GM12891 (cell line): ENCODE data around the gene CCNL1.
A peak's percentile ranks its signal among the peaks of the same experiment; 100 is the strongest.

Experiments used
- DNase-seq: peaks from one replicate; pipeline ENCODE4 v3.0.0; 2011; ENCODE audit warnings: low spot score; ENCODE audit not compliant: insufficient read length
- FAIRE-seq: peaks from 2 replicates; lab custom pipeline; 2011; peaks lifted over from hg19 to GRCh38; lab: Jason Lieb, UNC
- PAX5 ChIP-seq: IDR thresholded peaks from 2 replicates; pipeline ENCODE4 v1.6.1; 2011; ENCODE audit warnings: low read length, moderate library complexity, mild to moderate bottlenecking; ENCODE audit not compliant: insufficient read depth, severe bottlenecking
- POLR2A ChIP-seq: IDR thresholded peaks from 2 replicates; pipeline ENCODE4 v1.6.1; 2011; ENCODE audit warnings: low read depth, low read length, control low read depth
- POLR2AphosphoS5 ChIP-seq: IDR thresholded peaks from 2 replicates; pipeline ENCODE4 v1.6.1; 2011; ENCODE audit warnings: low read depth, low read length, control low read depth
- POU2F2 ChIP-seq: IDR thresholded peaks from 2 replicates; pipeline ENCODE4 v1.6.1; 2011; ENCODE audit warnings: low read depth, mild to moderate bottlenecking, control low read depth, low read length, moderate library complexity
- SPI1 ChIP-seq: IDR thresholded peaks from 2 replicates; pipeline ENCODE4 v1.6.1; 2011; ENCODE audit warnings: low read depth, low read length, control low read depth
- TAF1 ChIP-seq: IDR thresholded peaks from 2 replicates; pipeline ENCODE4 v1.6.1; 2011; ENCODE audit warnings: low read depth, low read length, control low read depth

Gene CCNL1

GRCh38 chr3:157119369-157119951 is 40.5 kb downstream of the CCNL1 start:
- DNase-seq, result no peak
- no peak for FAIRE-seq
- TF ChIP-seq TAF1, result no peak
- TF ChIP-seq POLR2A, result no peak
- no peak for TF ChIP-seq POU2F2
- no peak for TF ChIP-seq SPI1
- no peak for TF ChIP-seq PAX5
- no peak for TF ChIP-seq POLR2AphosphoS5

DNA sequence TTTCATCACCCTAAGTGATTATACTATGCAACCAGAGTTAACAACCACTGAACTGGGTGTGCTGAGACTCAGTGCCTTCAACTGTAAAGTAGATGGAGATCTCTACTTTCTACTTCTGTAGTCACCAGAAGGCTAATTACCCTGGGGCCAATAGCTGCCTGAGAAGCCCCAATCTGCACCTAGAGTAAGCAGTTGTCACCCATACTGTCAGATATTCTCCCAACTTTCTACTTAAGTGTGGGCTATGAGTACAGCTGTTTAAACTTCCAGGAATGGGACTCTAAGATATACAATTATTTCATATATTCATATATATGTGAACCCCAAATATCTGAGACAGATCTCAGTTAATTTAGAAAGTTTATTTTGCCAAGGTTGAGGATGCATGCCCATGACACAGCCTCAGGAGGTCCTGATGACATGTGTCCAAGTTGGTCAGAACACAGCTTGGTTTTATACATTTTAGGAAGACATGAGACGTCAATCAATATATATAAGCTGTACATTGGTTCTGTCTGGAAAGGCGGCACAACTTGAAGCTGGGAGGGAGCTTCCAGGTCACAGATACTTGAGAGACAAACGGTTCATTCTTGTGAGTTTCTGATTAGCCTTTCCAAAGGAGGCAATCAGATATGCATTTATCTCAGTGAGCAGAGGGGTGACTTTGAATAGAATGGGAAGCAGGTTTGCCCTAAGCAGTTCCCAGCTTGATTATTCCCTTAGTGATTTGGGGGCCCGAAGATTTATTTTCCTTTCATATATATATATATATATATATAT is 41.9 kb downstream of the CCNL1 start:
- no peak for TF ChIP-seq TAF1
- no peak for TF ChIP-seq POU2F2
- no peak for TF ChIP-seq PAX5
- no peak for TF ChIP-seq POLR2A
- no peak for TF ChIP-seq SPI1
- no peak for TF ChIP-seq POLR2AphosphoS5
- DNase-seq (no peak), FAIRE-seq (no peak)

DNA sequence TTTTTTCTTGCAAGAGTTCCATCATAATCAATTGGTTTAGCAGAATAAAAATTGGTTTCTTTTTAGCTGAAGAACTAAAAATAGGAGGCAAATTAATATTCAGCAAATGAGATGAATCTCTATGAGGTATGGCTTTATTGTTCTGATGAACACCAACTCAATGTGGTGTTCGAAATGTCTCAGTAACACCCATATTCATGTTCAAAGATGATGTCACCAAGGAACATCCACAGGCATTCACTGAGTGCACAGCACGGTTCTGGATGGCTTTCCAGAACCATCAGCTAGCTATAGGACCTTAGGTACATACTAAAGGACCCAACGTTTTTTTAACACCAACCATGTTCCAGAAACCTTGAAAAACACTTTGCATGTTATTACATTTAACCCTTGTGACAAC is 42.7 kb downstream of the CCNL1 start:
- DNase-seq, result no peak
- TF ChIP-seq SPI1 (no peak), POLR2AphosphoS5 (no peak), TAF1 (no peak), PAX5 (no peak), POLR2A (no peak), POU2F2 (no peak)
- no peak for FAIRE-seq

- FAIRE-seq (peak; percentile 50), DNase-seq (no peak)
- no peak for TF ChIP-seq POU2F2
- TF ChIP-seq TAF1, result no peak
- TF ChIP-seq POLR2AphosphoS5, result no peak
- no peak for TF ChIP-seq POLR2A
- no peak for TF ChIP-seq PAX5
- no peak for TF ChIP-seq SPI1
Observed at GRCh38 chr3:157116017-157116416, 43.9 kb downstream of the CCNL1 start.

DNA sequence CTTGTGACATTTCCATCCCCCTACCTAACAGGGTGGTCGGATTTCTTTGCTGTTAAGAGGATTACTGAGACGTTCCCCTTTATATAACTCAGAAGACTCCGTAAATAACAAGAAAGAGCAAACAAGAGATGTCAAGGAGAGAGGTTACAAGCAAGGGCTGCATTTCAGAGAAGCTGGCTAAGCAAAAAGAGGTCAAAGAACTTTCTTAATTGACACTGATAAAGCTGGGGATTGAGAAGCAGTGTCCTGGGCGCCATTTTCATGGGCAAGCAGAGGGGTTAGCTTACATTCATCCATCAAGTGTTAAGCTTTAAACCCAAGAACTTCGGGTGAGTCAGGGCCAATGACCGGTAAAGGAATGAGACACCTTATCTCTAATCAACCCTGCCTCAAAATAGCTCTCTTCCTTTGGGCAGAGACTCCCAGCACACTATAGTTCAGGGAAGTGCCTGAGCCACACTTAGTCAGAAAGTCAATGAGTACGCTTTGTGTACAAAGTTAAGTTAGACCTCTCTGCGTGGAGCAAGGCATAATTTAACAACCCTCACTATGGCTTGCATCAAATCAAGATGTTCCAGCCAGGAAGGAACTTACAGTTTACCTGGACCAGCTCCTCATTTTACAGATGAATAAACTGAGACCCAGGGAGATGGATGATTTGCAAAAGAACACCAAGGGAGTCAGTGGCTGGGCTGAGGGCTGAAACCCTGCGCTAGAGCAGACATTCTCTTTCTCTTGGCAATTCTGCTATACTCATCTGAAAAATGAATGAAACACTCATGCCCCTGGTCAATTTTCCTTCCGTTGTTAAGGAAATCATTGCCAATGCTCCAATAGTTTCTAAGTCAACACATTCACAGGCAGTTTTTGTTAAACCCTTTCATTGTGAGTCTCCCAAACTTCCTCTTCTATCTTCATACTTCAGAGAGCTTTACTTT is 44.6 kb downstream of the CCNL1 start:
- no peak for DNase-seq
- no peak for FAIRE-seq
- no peak for TF ChIP-seq TAF1
- TF ChIP-seq SPI1, result no peak
- TF ChIP-seq PAX5, result no peak
- TF ChIP-seq POU2F2, result no peak
- no peak for TF ChIP-seq POLR2A
- TF ChIP-seq POLR2AphosphoS5, result no peak

- DNase-seq, result no peak
- FAIRE-seq, result no peak
- no peak for TF ChIP-seq POLR2A
- no peak for TF ChIP-seq SPI1
Observed at GRCh38 chr3:157113832-157114505, 46.0 kb downstream of the CCNL1 start.

DNA sequence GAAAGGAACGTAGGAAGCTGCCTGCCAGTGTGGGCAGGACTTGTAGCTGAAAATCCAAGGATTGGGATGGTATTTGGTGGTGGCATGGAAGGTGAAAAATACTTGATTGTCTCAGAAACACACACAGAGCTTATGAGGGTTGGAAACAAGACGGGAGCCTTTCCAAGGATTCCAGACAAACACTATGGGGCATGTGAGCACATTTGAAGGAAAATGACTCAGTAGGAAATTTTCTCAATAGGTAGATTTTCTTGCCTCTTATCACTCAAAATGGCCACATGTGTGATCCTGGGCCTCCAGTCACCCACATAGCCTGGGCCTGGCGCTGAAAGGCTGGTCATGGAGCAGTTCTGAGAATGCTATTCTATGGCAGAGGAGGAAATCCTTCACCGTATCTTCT is 47.4 kb downstream of the CCNL1 start:
- FAIRE-seq, result no peak
- no peak for TF ChIP-seq POLR2A
- TF ChIP-seq TAF1, result no peak
- no peak for TF ChIP-seq SPI1
- TF ChIP-seq PAX5, result no peak
- TF ChIP-seq POU2F2, result no peak
- TF ChIP-seq POLR2AphosphoS5, result no peak
- no peak for DNase-seq

- DNase-seq, result no peak
- no peak for FAIRE-seq
- TF ChIP-seq POU2F2 (no peak), SPI1 (no peak), TAF1 (no peak), POLR2A (no peak), PAX5 (no peak), POLR2AphosphoS5 (no peak)
Observed at GRCh38 chr3:157111518-157111917, 48.4 kb downstream of the CCNL1 start.

- no peak for TF ChIP-seq POLR2A
- FAIRE-seq (no peak), DNase-seq (no peak)
Observed at GRCh38 chr3:157110761-157111278, 49.1 kb downstream of the CCNL1 start.

DNA sequence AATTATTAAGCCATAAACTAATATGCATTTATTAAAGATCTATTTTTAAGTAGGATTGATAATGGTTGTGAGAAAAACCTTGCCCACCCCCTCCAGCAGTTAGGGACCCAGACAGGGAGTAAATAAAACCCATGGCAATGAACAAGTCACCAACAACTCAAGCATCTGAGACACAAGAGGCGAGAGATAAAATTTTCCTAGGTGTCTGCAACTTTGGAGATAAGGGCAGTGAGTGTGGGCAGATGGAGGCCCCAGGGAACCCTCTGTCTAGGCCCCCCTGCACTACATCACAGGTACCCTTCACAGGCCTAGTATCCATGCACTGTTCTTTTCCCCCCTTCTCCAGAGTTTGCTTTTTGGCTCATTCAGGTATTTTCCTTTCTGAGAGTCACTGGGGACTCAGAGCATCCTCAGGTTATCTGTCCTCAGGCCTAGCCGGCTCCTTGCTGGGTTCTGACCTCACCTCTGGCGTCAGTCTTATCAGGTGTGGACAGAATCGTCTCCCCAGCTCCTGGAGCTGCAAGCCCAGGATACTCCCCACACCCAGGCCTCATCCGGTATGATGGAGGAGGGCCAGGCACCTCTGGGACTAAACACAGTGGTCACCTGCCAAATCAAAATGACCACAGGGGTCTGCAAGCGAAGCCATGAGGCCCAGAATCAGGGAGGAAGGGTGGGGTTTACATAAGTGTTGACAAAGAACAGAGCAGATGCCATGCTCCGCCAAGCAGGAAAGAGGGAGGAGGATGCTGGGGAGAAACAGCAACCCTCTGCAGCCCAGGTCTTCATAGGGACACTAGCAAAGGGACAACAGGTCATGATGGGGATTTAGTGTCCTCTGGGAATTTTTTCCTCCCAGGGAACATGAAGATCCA is 50.4 kb downstream of the CCNL1 start:
- DNase-seq, result no peak
- TF ChIP-seq POLR2A (no peak), TAF1 (no peak), POLR2AphosphoS5 (no peak), PAX5 (no peak), SPI1 (no peak), POU2F2 (no peak)
- FAIRE-seq, result no peak
